Measurements from ENCODE around the gene SPRR2D.

SPRR2D gene

DNA sequence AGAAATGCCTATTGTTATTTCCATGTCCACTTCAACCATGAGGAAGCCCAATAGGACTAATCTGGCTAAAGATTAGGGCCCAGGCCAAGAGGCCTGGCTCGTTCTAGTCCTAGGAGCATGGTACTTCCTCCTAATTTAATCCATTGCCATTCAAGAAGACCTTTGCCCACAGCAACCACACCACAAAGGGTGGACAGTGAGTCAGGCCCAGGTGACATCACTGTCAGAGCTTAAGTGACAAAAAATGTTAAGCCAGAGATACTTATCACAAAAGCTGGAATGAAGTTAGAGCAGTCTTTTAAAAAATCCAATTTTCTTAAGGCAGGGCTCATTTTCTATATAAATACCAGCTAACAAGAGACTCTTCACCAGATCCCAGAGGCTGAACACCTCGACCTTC is 39.5 kb downstream of the SPRR2D start, which contains the start of gene SPRR3:
Gene SPRR3 (plus strand): TSS at position 368 of the 400 bp plus-strand sequence. CDS start 1,272 bp downstream, outside the sequence.
- DNase-seq, result no peak

DNA sequence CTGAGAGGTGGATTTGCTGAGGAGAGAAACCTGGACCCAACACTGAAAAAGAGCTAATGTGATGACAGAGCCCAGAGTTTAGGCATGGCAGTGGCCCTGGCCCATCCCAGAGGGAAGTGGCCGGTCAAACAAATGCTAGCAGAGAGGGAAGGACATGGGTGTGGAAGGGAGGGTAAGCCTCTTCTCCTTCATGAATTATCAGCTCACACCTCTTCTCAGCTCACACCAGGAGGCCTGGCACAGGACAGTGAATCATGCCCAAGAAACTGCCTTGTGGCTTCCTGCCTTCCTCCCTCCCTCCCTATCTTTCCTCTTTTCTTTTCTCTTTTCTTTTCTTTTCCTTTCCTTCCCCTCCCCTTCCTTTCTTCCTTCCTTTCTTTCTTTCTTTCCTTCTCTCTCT is 40.6 kb downstream of the SPRR2D start:
- no peak for DNase-seq

DNA sequence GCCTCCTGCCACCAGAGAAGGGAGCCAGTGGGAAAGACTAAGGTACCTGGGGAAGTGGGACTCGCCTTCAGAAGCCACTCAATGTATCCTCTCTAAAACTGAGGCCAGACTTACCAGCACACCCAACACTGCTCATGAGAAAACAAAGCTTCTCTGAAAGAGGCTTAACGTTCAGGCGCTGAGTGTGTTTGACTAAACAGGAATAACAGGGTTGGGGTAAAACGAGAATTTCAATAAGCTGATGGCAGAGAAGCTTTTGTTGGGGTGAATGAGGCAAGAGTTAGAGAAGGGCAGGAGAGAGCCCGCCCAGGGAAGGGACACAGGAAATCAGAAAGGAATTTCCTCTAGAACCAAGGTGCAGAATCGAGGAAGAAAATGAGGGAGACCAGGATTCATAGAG is 41.1 kb downstream of the SPRR2D start:
- DNase-seq, result no peak

DNA sequence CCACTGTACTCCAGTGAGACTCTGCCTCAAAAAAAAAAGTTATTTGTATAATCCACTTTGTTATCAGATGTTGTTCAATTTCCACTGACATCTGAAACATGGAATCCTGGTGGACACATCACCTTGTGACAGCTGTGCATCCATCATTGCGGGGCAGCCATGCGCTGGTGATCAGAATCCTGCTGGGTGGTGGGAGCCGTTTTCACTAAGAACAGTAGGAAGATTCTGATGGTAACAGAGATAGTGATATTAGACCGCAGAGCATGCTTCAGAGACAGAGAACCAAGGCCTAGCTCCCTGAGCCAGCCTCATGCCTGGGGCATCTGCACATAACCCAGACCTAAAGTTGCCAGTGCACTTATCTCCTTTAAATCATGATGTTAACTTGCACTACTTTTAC is 42.4 kb downstream of the SPRR2D start:
- no peak for DNase-seq

DNA sequence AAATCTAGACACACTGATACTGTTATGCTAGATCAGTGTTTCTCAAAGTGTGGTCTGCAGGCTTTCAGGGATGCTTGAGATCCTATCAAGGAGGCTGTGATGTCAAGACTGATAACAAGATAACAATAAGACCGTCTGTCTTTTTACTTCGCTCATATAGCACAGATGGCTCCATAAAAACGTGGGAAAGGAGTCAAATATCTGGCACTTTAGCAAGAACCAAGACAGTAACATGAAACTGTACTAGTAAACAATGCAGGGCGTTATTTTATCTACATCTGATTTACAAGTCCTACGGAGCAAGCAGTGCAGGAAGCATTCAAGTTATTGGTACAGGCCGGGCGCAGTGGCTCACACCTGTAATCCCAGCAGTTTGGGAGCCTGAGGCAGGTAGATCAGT is 43.0 kb downstream of the SPRR2D start:
- no peak for DNase-seq

DNA sequence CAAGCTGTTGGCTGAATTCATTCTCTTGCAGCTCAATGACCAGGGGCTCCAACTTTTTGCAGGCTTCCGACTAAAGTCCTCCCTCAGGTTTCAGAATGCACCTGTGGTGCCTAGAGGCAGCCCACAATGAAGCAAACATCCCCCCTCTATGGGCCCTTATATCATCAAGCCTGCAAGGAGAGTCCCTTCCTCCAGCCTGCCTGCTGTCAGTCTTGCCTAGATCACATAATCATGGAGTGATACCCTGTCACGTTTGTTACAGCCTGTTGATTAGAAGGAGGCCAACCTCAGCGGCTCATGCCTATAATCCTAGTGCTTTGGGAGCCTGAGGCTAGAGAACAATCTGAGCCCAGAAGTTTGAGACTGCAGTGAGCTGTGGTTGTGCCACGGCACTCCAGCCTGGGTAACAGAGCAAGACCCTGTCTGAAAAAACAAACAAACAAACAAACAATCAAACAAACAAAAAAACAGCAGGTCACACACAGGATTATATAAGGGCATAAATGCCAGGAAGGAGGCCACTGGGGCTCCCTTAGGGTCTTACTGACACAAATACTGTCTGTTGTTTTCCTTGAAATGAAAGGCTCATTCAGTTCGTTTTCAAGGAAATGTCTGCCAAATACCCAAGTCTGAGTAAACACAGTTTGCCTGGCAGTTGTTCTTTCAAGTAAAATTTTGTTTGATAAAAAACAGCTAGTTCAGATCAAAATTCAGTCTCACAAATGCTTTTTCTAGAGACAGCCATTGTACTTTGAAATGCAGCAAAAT is 44.1 kb downstream of the SPRR2D start:
- DNase-seq, result no peak

DNA sequence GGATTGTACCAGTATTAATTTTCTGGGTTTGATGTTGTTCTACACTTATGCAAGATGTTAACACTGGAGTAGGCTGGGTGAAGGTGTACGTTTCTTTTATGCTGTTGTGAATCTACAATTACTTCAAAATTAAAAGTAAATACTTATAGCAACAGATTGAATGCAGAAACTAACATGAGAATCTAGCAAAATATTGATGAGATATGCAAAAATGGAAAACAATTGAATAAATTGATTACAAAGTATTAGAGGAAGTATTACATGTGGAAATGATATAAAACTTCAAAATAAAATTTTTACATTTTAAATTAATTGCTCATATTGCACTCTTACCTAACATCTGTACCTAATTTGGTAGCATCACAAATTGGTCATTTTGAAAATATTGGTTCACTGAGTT is 45.1 kb downstream of the SPRR2D start:
- no peak for DNase-seq

DNA sequence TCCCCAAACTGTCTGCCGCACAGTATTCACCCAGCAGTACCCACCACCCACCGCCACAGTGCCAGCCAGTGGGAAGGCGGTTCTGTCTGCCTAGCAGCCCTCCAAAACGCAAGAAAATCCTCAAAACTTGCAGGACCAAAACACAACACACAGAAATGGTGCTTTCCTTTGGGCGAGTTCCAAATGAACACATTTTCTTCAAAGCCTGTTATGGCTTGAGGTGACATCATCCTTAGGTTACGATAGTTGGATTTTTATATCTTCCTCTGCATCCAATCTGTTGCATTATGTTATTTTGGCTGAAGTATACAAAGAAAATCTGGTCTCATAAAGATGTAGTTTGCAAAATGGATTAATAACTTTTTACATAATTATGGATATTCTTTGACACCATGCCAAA is 47.7 kb downstream of the SPRR2D start:
- DNase-seq, result no peak
